ENCODE results near the gene SORD.
"Not testable (repeated sequence)": the region's sequence is repeated elsewhere in the genome, so short reads cannot be mapped to it uniquely, and the experiment has no call there.

GRCh38 chr15:45077391-45077790 lies 54.4 kb downstream of the SORD start:
- TF ChIP-seq POLR2A (IDR thresholded peaks at IDR 0.05; ENCODE audit: low read length); GATA1 (IDR thresholded peaks at IDR 0.05; ENCODE audit: low read depth, low read length): not testable (repeated sequence)
